ENCODE measurements around the gene GLIS1. TPM values are rescaled to one million over a fixed set of nuclear protein-coding genes. Genes with fewer than 3 reads are reported as not detected.

GLIS1 gene
- total and polyA plus RNA-seq, 10 of the 15 experiments (the other 5 are each of a cell fraction or from before 2014, with no cell fraction given) = not detected

DNA sequence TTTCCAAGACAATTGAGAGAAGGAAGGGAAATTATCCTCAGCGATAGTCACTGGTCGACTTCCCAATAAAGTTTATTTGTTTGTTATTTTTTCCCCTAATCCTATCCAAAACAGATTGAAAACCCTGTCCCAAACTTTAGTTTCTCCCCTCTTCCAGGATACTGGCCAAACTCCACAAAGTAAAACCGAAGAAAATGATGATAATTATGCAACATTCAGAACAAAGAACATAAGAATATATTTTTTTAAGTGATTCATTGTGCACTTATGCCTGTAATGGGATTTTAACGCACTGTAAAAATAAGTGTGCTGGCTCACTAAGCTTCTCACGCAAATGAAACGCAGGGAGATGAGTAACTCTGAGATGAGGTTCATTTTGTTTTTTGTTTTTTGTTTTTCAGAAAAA is 6.0 kb downstream of the GLIS1 start (continued):
- TF ChIP-seq, protein P1, sequence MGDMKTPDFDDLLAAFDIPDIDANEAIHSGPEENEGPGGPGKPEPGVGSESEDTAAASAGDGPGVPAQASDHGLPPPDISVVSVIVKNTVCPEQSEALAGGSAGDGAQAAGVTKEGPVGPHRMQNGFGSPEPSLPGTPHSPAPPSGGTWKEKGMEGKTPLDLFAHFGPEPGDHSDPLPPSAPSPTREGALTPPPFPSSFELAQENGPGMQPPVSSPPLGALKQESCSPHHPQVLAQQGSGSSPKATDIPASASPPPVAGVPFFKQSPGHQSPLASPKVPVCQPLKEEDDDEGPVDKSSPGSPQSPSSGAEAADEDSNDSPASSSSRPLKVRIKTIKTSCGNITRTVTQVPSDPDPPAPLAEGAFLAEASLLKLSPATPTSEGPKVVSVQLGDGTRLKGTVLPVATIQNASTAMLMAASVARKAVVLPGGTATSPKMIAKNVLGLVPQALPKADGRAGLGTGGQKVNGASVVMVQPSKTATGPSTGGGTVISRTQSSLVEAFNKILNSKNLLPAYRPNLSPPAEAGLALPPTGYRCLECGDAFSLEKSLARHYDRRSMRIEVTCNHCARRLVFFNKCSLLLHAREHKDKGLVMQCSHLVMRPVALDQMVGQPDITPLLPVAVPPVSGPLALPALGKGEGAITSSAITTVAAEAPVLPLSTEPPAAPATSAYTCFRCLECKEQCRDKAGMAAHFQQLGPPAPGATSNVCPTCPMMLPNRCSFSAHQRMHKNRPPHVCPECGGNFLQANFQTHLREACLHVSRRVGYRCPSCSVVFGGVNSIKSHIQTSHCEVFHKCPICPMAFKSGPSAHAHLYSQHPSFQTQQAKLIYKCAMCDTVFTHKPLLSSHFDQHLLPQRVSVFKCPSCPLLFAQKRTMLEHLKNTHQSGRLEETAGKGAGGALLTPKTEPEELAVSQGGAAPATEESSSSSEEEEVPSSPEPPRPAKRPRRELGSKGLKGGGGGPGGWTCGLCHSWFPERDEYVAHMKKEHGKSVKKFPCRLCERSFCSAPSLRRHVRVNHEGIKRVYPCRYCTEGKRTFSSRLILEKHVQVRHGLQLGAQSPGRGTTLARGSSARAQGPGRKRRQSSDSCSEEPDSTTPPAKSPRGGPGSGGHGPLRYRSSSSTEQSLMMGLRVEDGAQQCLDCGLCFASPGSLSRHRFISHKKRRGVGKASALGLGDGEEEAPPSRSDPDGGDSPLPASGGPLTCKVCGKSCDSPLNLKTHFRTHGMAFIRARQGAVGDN (IDR thresholded peaks at IDR 0.05) = no peak
- TF ChIP-seq CREM (IDR thresholded peaks at IDR 0.05; ENCODE audit: low read depth) (no peak), PAX8 (IDR thresholded peaks at IDR 0.05) (no peak), NR2C1 (IDR thresholded peaks at IDR 0.05) (no peak), CHD4 (IDR thresholded peaks at IDR 0.05) (no peak), BCL11A (IDR thresholded peaks at IDR 0.05; ENCODE audit: low read depth, low read length) (no peak)
- TF ChIP-seq, protein P2, sequence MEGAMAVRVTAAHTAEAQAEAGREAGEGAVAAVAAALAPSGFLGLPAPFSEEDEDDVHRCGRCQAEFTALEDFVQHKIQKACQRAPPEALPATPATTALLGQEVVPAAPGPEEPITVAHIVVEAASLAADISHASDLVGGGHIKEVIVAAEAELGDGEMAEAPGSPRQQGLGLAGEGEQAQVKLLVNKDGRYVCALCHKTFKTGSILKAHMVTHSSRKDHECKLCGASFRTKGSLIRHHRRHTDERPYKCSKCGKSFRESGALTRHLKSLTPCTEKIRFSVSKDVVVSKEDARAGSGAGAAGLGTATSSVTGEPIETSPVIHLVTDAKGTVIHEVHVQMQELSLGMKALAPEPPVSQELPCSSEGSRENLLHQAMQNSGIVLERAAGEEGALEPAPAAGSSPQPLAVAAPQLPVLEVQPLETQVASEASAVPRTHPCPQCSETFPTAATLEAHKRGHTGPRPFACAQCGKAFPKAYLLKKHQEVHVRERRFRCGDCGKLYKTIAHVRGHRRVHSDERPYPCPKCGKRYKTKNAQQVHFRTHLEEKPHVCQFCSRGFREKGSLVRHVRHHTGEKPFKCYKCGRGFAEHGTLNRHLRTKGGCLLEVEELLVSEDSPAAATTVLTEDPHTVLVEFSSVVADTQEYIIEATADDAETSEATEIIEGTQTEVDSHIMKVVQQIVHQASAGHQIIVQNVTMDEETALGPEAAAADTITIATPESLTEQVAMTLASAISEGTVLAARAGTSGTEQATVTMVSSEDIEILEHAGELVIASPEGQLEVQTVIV (IDR thresholded peaks at IDR 0.05; ENCODE audit: borderline replicate concordance, partially characterized antibody) = no peak

DNA sequence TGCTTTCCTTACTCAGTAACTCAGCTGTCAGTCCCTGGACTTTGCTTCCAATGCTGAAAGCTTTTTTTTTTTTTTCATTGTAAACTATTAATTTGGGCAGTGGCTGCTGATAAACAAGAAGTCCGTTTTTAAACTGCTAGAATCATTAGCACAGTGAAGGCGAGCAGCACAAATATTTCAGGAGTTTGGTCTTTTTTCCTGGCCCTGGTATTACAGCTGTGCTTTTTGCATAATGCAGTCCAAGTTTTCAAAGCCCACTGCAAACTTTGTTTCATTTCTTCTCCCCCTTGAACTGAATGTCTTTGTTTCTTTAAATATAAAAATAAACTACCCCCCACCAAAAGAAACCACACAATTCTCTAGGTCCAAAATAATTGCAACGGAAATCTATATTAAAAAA is 6.6 kb downstream of the GLIS1 start:
- no peak for DNase-seq (ENCODE audit: low read depth, low spot score)
- Histone ChIP-seq H4K20me1 (ENCODE audit: control insufficient read depth, insufficient read depth) (no peaks in the 10 kb centered on the region; the same call in 1 of the 2 replicates), H2AFZ (ENCODE audit: control insufficient read depth, low read depth, low read length) (no peak overlapping the region), H3K4me3 (no peak overlapping the region), H3K9ac (ENCODE audit: control insufficient read depth, insufficient read depth, low read length) (no peak overlapping the region), H3K4me1 (ENCODE audit: control insufficient read depth, insufficient read depth, low read length) (no peaks in the 10 kb centered on the region), H3K27me3 (replicated peaks in 1 of 2; ENCODE audit: control insufficient read depth in 2 of 2, insufficient read depth in 2 of 2, low read length in 1 of 2) (peaks cover 0 to 7% of the 10 kb centered on the region in 2 experiments), H3K36me3 (ENCODE audit: control insufficient read depth in 2 of 2, insufficient read depth in 2 of 2, low read length in 1 of 2) (no peaks in the 10 kb centered on the region), H3K79me2 (ENCODE audit: control insufficient read depth, insufficient read depth, low read length) (no peaks in the 10 kb centered on the region), H3K9me3 (replicated peaks; ENCODE audit: control insufficient read depth, insufficient read depth, low read length) (no peaks in the 10 kb centered on the region), H3K27ac (ENCODE audit: control insufficient read depth, insufficient read depth) (no peak overlapping the region), H3K4me2 (ENCODE audit: control insufficient read depth, insufficient read depth) (no peak overlapping the region)
- 10% methylated on average over 3 of the region's 3 CpGs for WGBS (ENCODE audit: insufficient coverage, insufficient replicate concordance, low lambda C conversion rate, missing lambda C conversion rate)
- intact Hi-C loops (cut with micrococcal nuclease; ENCODE audit: unreplicated experiment) = no loop called here
- no TSS peak for BruUV-seq (replicated peaks)
- CTCF ChIA-PET = no interaction called here
- POLR2A ChIA-PET = no interaction called here
- in situ Hi-C loops (cut with MboI) = no loop called here
- no peak for FAIRE-seq
- ATAC-seq = no peak
- RAD21 ChIA-PET (ENCODE audit: unreplicated experiment) = no interaction called here
- SMC1A ChIA-PET (ENCODE audit: uncharacterized antibody, unreplicated experiment) = interaction anchor here (0.8 kb wide), 1 partner anchor 22 kb away, joined by 3 read pairs; no protein-coding TSS in a partner anchor
- TF ChIP-seq GABPA (IDR thresholded peaks at IDR 0.05; ENCODE audit: low read depth) (no peak), TCF7 (IDR thresholded peaks at IDR 0.05; ENCODE audit: borderline replicate concordance) (no peak), PML (IDR thresholded peaks at IDR 0.05; ENCODE audit: low read length) (no peak), YY1 (IDR thresholded peaks at IDR 0.05; ENCODE audit: low read depth, low read length) (no peak), SREBF2 (IDR thresholded peaks at IDR 0.05; ENCODE audit: low read length) (no peak), ZBED1 (IDR thresholded peaks at IDR 0.05; ENCODE audit: borderline replicate concordance) (no peak), PAX5 (IDR thresholded peaks at IDR 0.05; ENCODE audit: borderline replicate concordance, low read depth, low read length) (no peak), RUNX3 (IDR thresholded peaks at IDR 0.05; ENCODE audit: low read length) (no peak)
- TF ChIP-seq, protein P3, sequence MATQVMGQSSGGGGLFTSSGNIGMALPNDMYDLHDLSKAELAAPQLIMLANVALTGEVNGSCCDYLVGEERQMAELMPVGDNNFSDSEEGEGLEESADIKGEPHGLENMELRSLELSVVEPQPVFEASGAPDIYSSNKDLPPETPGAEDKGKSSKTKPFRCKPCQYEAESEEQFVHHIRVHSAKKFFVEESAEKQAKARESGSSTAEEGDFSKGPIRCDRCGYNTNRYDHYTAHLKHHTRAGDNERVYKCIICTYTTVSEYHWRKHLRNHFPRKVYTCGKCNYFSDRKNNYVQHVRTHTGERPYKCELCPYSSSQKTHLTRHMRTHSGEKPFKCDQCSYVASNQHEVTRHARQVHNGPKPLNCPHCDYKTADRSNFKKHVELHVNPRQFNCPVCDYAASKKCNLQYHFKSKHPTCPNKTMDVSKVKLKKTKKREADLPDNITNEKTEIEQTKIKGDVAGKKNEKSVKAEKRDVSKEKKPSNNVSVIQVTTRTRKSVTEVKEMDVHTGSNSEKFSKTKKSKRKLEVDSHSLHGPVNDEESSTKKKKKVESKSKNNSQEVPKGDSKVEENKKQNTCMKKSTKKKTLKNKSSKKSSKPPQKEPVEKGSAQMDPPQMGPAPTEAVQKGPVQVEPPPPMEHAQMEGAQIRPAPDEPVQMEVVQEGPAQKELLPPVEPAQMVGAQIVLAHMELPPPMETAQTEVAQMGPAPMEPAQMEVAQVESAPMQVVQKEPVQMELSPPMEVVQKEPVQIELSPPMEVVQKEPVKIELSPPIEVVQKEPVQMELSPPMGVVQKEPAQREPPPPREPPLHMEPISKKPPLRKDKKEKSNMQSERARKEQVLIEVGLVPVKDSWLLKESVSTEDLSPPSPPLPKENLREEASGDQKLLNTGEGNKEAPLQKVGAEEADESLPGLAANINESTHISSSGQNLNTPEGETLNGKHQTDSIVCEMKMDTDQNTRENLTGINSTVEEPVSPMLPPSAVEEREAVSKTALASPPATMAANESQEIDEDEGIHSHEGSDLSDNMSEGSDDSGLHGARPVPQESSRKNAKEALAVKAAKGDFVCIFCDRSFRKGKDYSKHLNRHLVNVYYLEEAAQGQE (IDR thresholded peaks at IDR 0.05; ENCODE audit: low read depth, low read length) = no peak

Data from GM12878 (cell line).